Vagina (tissue), 2 donors: Measurements from ENCODE around the gene HMMR. TPM values are rescaled to one million over a fixed set of nuclear protein-coding genes. Genes with fewer than 3 reads are reported as not detected.
"Not testable (repeated sequence)": the region's sequence is repeated elsewhere in the genome, so short reads cannot be mapped to it uniquely, and the experiment has no call there.

Experiments
- DNase-seq, 2 donors: peaks; one replicate each; pipeline ENCODE4 v3.0.0-alpha.2; 2017; ENCODE audit errors: extremely low spot score in 2 of 2
- H3K27ac ChIP-seq: fragments of 200-600 bp; sonication (generic); one replicate; pipeline ENCODE4 v1.5.1; 2019
- H3K27me3 ChIP-seq: fragments of 200-600 bp; sonication (generic); one replicate; pipeline ENCODE4 v1.5.1; 2019
- H3K36me3 ChIP-seq, 2 donors: fragments of 200-600 bp; sonication (generic); one replicate each; pipeline ENCODE4 v1.5.1; 2017 to 2019
- H3K4me1 ChIP-seq: fragments of 200-600 bp; sonication (generic); one replicate; pipeline ENCODE4 v1.5.1; 2019
- H3K4me3 ChIP-seq, 2 donors: fragments of 200-600 bp; sonication (generic); 1 replicate in 1 of 2; 2 replicates in 1 of 2; pipeline ENCODE4 v1.5.1; 2016 to 2019
- H3K9me3 ChIP-seq: fragments of 200-600 bp; sonication (generic); one replicate; pipeline ENCODE4 v1.5.1; 2019
- CTCF ChIP-seq, 3 experiments: fragments of 450-650 bp in 2 of 3; fragments of 200-600 bp in 1 of 3; sonication (generic) in 1 of 3; IDR thresholded peaks; one replicate each; pipeline ENCODE4 v1.5.1; 2017 to 2019; ENCODE audit warnings: antibody characterized with exemption in 3 of 3, mild to moderate bottlenecking in 2 of 3, moderate library complexity in 2 of 3
- POLR2A ChIP-seq, 2 donors: fragments of 450-650 bp; IDR thresholded peaks; one replicate each; pipeline ENCODE4 v1.6.1; 2017; ENCODE audit warnings: antibody characterized with exemption in 2 of 2, mild to moderate bottlenecking in 2 of 2, moderate library complexity in 2 of 2
- POLR2AphosphoS5 ChIP-seq, 2 donors: sonication (generic); formaldehyde crosslinking; IDR thresholded peaks; one replicate each; pipeline ENCODE4 v1.9.0; 2017; ENCODE audit warnings: antibody characterized with exemption in 2 of 2, mild to moderate bottlenecking in 2 of 2, low read depth in 1 of 2; ENCODE audit not compliant: insufficient read depth in 1 of 2
- intact Hi-C: fragments of 100-400 bp; cut with DNase I; formaldehyde crosslinking; loops from one replicate; pipeline ENCODE4 v1.15.1; 2023
- total RNA-seq: library from RNA; depleted of rRNA; stranded (reverse); fragments of >200 nt; gene quantifications from one replicate; pipeline ENCODE4 v1.2.3, GENCODE V29; 2016

Gene HMMR
- total RNA-seq, 1 donor from 2014 or later: 9.3 TPM

- intact Hi-C loops: no loop called here
- no peak for DNase-seq
- H3K36me3 ChIP-seq: peaks cover 0 to 43% of the 10 kb centered on the region in 2 donors
- TF ChIP-seq POLR2AphosphoS5 (IDR thresholded peaks at IDR 0.05; ENCODE audit: insufficient read depth in 1 of 2, low read depth in 1 of 2): no peak
- TF ChIP-seq CTCF (IDR thresholded peaks at IDR 0.05): no peak
- TF ChIP-seq POLR2A (IDR thresholded peaks at IDR 0.05): no peak
- no peaks in the 10 kb centered on the region for H3K9me3 ChIP-seq
- H3K4me1 ChIP-seq: no peaks in the 10 kb centered on the region
- no peaks in the 10 kb centered on the region for H3K27me3 ChIP-seq
- H3K4me3 ChIP-seq: no peak overlapping the region
- H3K27ac ChIP-seq: no peak overlapping the region
These were observed 12.6 kb upstream of the HMMR start for GRCh38 chr5:163447875-163448274.

DNA sequence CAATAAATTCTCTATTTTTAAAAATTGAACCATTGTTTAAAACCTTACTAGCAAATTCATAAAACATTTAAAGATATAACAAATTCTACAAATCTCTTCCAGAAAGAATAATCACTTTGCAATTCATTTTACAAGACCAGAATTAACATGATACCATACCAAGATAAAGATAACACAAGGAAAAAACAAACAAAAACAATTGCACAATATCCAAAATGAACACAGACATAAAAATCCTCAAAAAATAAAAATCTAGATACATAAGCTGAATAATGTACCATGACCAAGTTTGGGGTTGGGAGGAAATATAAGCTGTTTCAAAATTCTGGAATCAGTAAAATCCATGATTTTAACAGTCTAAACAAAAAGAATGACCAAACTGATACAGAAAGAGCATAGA is 11.9 kb upstream of the HMMR start:
- Histone ChIP-seq H3K27me3 (no peaks in the 10 kb centered on the region), H3K4me1 (no peaks in the 10 kb centered on the region), H3K9me3 (no peaks in the 10 kb centered on the region), H3K27ac (no peak overlapping the region), H3K36me3 (peaks cover 0 to 38% of the 10 kb centered on the region in 2 donors), H3K4me3 (no peak overlapping the region)
- intact Hi-C loops: no loop called here
- no peak for DNase-seq
- TF ChIP-seq POLR2A (IDR thresholded peaks at IDR 0.05) (no peak), POLR2AphosphoS5 (IDR thresholded peaks at IDR 0.05; ENCODE audit: insufficient read depth in 1 of 2, low read depth in 1 of 2) (no peak), CTCF (IDR thresholded peaks at IDR 0.05) (no peak)

GRCh38 chr5:163451489-163451888 is 8.9 kb upstream of the HMMR start:
- Histone ChIP-seq H3K9me3 (no peaks in the 10 kb centered on the region), H3K4me1 (no peaks in the 10 kb centered on the region), H3K36me3 (peaks cover 0 to 11% of the 10 kb centered on the region in 2 donors), H3K27me3 (no peaks in the 10 kb centered on the region), H3K4me3 (no peak overlapping the region), H3K27ac (no peak overlapping the region)
- TF ChIP-seq CTCF (IDR thresholded peaks at IDR 0.05) (no peak), POLR2A (IDR thresholded peaks at IDR 0.05) (no peak), POLR2AphosphoS5 (IDR thresholded peaks at IDR 0.05; ENCODE audit: insufficient read depth in 1 of 2, low read depth in 1 of 2) (no peak)
- intact Hi-C loops: loop anchor here (10.0 kb wide), 1 partner anchor 53 kb away; the partner anchor contains the start of gene MAT2B
- DNase-seq: no peak

GRCh38 chr5:163453705-163454104 is 6.7 kb upstream of the HMMR start:
- Histone ChIP-seq H3K4me3 (no peak overlapping the region), H3K27ac (no peak overlapping the region), H3K9me3 (no peaks in the 10 kb centered on the region), H3K36me3 (no peaks in the 10 kb centered on the region), H3K4me1 (peaks cover 9% of the 10 kb centered on the region), H3K27me3 (no peaks in the 10 kb centered on the region)
- no peak for TF ChIP-seq CTCF (IDR thresholded peaks at IDR 0.05)
- DNase-seq: no peak
- intact Hi-C loops: loop anchor here (10.0 kb wide), 1 partner anchor 51 kb away; the partner anchor contains the start of gene MAT2B

- H3K9me3 ChIP-seq, H3K36me3 ChIP-seq, H3K4me3 ChIP-seq, DNase-seq, H3K27ac ChIP-seq, H3K27me3 ChIP-seq: not testable (repeated sequence)
- peaks cover 16% of the 10 kb centered on the region for H3K4me1 ChIP-seq
- intact Hi-C loops: loop anchor here (10.0 kb wide), 1 partner anchor 49 kb away; the partner anchor contains the start of gene MAT2B
These were observed 5.0 kb upstream of the HMMR start for GRCh38 chr5:163455406-163455805.
